Measurements from ENCODE around the gene IL11RA.

The IL11RA gene

DNA sequence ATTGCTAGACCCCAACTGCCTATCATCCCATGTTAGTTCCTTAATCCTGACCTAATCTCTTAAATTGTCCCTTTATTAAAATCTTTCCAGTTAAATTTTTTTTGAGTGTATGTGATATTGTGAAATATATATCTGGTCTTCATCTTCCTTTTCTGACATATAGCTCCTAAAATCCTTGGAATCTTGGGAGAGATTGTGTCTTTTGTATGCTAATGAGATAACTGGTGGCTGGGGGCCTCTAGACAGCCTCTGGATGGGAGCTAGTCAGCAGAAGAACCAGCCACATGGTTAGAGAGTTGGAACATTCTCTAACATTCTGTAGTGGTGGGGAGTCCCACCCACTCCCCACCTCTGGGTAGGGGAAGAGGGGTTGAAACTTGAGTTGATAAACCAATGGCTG, 42.8 kb downstream of the IL11RA start:
- Histone ChIP-seq H3K9me2 (replicated peaks; ENCODE audit: control insufficient read depth, low read length) (no peaks in the 10 kb centered on the region), H3K27me3 (ENCODE audit: control insufficient read depth, low read length) (peaks cover 10% of the 10 kb centered on the region; the same call in 1 of the 2 replicates), H4K20me1 (ENCODE audit: control insufficient read depth, insufficient read depth, low read depth, low read length) (no peaks in the 10 kb centered on the region), H3K36me3 (ENCODE audit: control insufficient read depth, low read length) (no peaks in the 10 kb centered on the region), H3K4me3 (ENCODE audit: low read length) (no peak overlapping the region), H3K4me2 (ENCODE audit: low read length) (no peak overlapping the region), H3K27ac (ENCODE audit: low read depth, low read length) (no peak overlapping the region), H3K79me2 (ENCODE audit: control insufficient read depth, low read length) (no peaks in the 10 kb centered on the region), H3F3A (ENCODE audit: control insufficient read depth, insufficient read depth) (no peaks in the 10 kb centered on the region), H3K4me1 (ENCODE audit: control insufficient read depth, low read length) (no peaks in the 10 kb centered on the region), H3K9me3 (ENCODE audit: control insufficient read depth, insufficient read depth, low read length) (no peaks in the 10 kb centered on the region)
- TF ChIP-seq, protein P1, sequence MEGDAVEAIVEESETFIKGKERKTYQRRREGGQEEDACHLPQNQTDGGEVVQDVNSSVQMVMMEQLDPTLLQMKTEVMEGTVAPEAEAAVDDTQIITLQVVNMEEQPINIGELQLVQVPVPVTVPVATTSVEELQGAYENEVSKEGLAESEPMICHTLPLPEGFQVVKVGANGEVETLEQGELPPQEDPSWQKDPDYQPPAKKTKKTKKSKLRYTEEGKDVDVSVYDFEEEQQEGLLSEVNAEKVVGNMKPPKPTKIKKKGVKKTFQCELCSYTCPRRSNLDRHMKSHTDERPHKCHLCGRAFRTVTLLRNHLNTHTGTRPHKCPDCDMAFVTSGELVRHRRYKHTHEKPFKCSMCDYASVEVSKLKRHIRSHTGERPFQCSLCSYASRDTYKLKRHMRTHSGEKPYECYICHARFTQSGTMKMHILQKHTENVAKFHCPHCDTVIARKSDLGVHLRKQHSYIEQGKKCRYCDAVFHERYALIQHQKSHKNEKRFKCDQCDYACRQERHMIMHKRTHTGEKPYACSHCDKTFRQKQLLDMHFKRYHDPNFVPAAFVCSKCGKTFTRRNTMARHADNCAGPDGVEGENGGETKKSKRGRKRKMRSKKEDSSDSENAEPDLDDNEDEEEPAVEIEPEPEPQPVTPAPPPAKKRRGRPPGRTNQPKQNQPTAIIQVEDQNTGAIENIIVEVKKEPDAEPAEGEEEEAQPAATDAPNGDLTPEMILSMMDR (IDR thresholded peaks at IDR 0.05; ENCODE audit: low read depth, low read length, poor library complexity, severe bottlenecking): no peak
- TF ChIP-seq EZH2phosphoT487 (IDR thresholded peaks at IDR 0.05; ENCODE audit: borderline replicate concordance, low read length): no peak

DNA sequence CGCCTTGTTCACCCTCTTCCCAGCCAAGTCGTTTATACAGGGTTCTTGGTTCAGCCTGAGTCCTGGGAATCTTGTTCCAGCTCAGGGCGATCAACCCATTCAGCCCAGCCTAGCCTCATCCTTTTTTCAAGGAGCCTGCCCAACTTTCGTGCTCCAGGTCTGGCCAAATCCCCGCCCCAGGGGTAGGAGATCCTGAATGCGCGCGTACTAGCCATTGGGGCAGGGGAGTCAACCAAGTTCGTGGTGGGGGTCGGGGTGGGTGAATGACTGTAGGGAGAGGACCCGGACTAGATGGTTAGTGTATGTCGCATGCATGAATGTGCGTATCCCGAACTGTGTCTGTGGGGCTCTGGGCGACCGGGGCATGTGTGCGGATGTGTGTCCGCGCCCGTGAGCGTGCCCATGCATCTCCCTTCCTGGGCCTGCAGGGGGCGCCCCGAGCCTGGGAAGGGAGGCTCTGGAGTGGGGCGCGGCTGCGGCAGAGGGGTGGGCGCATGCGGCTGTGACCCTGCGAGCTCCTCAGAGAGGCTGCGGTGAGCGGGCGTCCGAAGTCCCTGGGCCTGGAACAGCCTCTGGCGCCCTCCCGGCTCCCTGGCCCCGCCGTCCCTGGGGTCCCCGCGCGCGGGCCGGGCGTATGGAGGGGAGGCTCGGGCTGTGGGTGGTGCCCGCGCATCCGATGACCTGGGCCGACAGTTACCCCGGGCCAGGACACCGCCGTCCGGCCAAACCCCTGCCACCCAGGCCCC, 49.2 kb downstream of the IL11RA start:
- Histone ChIP-seq H3F3A (ENCODE audit: control insufficient read depth, insufficient read depth) (no peaks in the 10 kb centered on the region), H3K4me2 (ENCODE audit: low read length) (peak overlapping the region; percentile 72), H3K79me2 (ENCODE audit: control insufficient read depth, low read length) (no peaks in the 10 kb centered on the region), H3K27me3 (ENCODE audit: control insufficient read depth, low read length) (peaks cover 26% of the 10 kb centered on the region), H4K20me1 (ENCODE audit: control insufficient read depth, insufficient read depth, low read depth, low read length) (no peaks in the 10 kb centered on the region), H3K4me1 (ENCODE audit: control insufficient read depth, low read length) (peaks cover 6% of the 10 kb centered on the region), H3K27ac (ENCODE audit: low read depth, low read length) (no peak overlapping the region), H3K36me3 (ENCODE audit: control insufficient read depth, low read length) (no peaks in the 10 kb centered on the region), H3K9me2 (replicated peaks; ENCODE audit: control insufficient read depth, low read length) (no peaks in the 10 kb centered on the region), H3K4me3 (ENCODE audit: low read length) (peak overlapping the region; percentile 64), H3K9me3 (ENCODE audit: control insufficient read depth, insufficient read depth, low read length) (no peaks in the 10 kb centered on the region)
- TF ChIP-seq, protein P1 (IDR thresholded peaks at IDR 0.05; ENCODE audit: low read depth, low read length, poor library complexity, severe bottlenecking): peak; percentile 79
- TF ChIP-seq EZH2phosphoT487 (IDR thresholded peaks at IDR 0.05; ENCODE audit: borderline replicate concordance, low read length): no peak

DNA sequence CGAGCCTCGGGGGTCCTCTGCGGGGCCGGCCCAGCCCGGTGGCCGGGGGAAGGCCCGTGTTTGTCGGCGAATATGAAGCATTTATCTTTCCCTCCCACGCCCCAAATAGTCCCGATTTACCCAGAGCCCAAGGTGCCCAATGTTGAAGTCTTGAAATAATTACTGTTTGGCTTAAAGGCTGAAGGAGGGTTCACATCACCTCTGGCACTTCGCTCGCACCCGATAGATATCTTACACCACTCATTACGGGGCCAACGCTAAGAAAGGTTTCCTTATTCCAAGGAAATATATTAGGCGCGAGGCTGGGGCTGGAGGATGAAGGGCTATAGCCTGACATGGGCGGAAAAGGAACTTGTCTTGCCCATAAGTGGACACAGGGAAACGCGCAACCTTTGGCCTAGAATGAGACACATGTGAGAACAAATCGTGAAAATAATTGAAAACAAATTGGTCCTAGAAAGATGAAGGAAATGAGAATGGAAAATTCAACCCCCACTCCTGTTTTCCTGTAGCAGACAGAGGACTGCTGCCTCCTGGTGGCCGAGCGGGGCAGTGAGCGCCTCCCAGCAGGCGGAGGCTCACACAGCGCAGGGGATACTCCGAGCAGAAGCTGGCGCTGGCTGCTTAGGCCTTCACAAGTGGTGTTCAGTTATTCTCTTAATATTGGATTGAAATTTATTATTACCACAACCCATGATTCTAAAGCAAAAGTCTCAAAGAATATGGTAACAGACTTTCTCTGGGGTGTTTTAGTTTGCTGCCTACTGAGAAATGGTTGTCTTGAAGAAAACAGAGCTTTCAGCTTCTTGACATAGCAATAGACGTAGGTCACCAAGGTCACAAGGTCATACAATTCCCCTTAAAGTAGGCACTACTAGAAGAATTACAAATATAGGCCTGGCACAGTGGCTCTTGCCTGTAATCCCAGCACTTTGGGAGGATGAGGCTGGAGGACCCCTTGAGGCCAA, 50.1 kb downstream of the IL11RA start:
- no peaks in the 10 kb centered on the region for H3K9me2 ChIP-seq (replicated peaks; ENCODE audit: control insufficient read depth, low read length)
- no peak overlapping the region for H3K27ac ChIP-seq (ENCODE audit: low read depth, low read length)
- H3K4me2 ChIP-seq (ENCODE audit: low read length): peak overlapping the region; percentile 72

More for the DNA sequence above, 50.1 kb downstream of the IL11RA start:
- Histone ChIP-seq H3K27me3 (ENCODE audit: control insufficient read depth, low read length) (peaks cover 26% of the 10 kb centered on the region), H3F3A (ENCODE audit: control insufficient read depth, insufficient read depth) (no peaks in the 10 kb centered on the region), H3K79me2 (ENCODE audit: control insufficient read depth, low read length) (no peaks in the 10 kb centered on the region), H3K4me1 (ENCODE audit: control insufficient read depth, low read length) (peaks cover 6% of the 10 kb centered on the region), H3K36me3 (ENCODE audit: control insufficient read depth, low read length) (no peaks in the 10 kb centered on the region), H3K9me3 (ENCODE audit: control insufficient read depth, insufficient read depth, low read length) (no peaks in the 10 kb centered on the region), H3K4me3 (ENCODE audit: low read length) (peak overlapping the region; percentile 64), H4K20me1 (ENCODE audit: control insufficient read depth, insufficient read depth, low read depth, low read length) (no peaks in the 10 kb centered on the region)
- TF ChIP-seq, protein P1 (IDR thresholded peaks at IDR 0.05; ENCODE audit: low read depth, low read length, poor library complexity, severe bottlenecking): peak; percentile 98
- TF ChIP-seq EZH2phosphoT487 (IDR thresholded peaks at IDR 0.05; ENCODE audit: borderline replicate concordance, low read length): peak; percentile 36; the same call in 1 of the 2 replicates

All from DOHH2 (cell line).